Neural progenitor cell (in vitro differentiated cells): Measurements from ENCODE around the gene YTHDF2. TPM values are rescaled to one million over a fixed set of nuclear protein-coding genes. Genes with fewer than 3 reads are reported as not detected.

Experiments
- DNase-seq: peaks from one replicate; pipeline ENCODE4 v3.0.0-alpha.2; 2016; ENCODE audit warnings: low spot score
- H2AFZ ChIP-seq: fragments of 200-600 bp; sonication (generic); replicated peaks from 2 replicates; pipeline ENCODE4 v1.6.1; 2016; ENCODE audit warnings: antibody characterized with exemption
- H3F3A ChIP-seq: fragments of 200-600 bp; sonication (generic); 2 replicates; pipeline ENCODE4 v1.6.1; 2016; ENCODE audit warnings: antibody characterized with exemption, low read depth
- H3K27ac ChIP-seq: fragments of 200-600 bp; sonication (generic); 2 replicates; pipeline ENCODE4 v1.5.1; 2016; ENCODE audit warnings: mild to moderate bottlenecking
- H3K27me3 ChIP-seq: fragments of 200-600 bp; sonication (generic); 2 replicates; pipeline ENCODE4 v1.6.1; 2016; ENCODE audit warnings: mild to moderate bottlenecking, moderate library complexity
- H3K36me3 ChIP-seq: fragments of 200-600 bp; sonication (generic); 2 replicates; pipeline ENCODE4 v1.5.1; 2016
- H3K4me1 ChIP-seq: fragments of 200-600 bp; sonication (generic); 2 replicates; pipeline ENCODE4 v1.6.1; 2016; ENCODE audit warnings: mixed run types
- H3K4me2 ChIP-seq: fragments of 200-600 bp; sonication (generic); 2 replicates; pipeline ENCODE4 v1.6.1; 2016
- H3K4me3 ChIP-seq: fragments of 200-600 bp; sonication (generic); 2 replicates; pipeline ENCODE4 v1.5.1; 2016
- H3K79me2 ChIP-seq: fragments of 200-600 bp; sonication (generic); 2 replicates; pipeline ENCODE4 v1.6.1; 2016; ENCODE audit warnings: low read depth
- H3K9ac ChIP-seq: fragments of 200-600 bp; sonication (generic); 2 replicates; pipeline ENCODE4 v1.6.1; 2016
- H3K9me3 ChIP-seq: fragments of 200-600 bp; sonication (generic); 2 replicates; pipeline ENCODE4 v1.5.1; 2016; ENCODE audit warnings: low read depth
- H4K20me1 ChIP-seq: fragments of 200-600 bp; sonication (generic); 2 replicates; pipeline ENCODE4 v1.6.1; 2016; ENCODE audit warnings: low read depth
- H3K27ac Mint-ChIP-seq: 3 replicates; pipeline ENCODE4 v1.8.0; 2021; ENCODE audit warnings: mixed read lengths
- H3K27me3 Mint-ChIP-seq: 2 replicates; pipeline ENCODE4 v1.8.0; 2022; ENCODE audit warnings: low read depth, mild to moderate bottlenecking, inconsistent platforms, moderate library complexity, mixed read lengths; ENCODE audit not compliant: insufficient read depth
- H3K36me3 Mint-ChIP-seq: 3 replicates; pipeline ENCODE4 v1.8.0; 2021; ENCODE audit warnings: mixed read lengths
- H3K4me1 Mint-ChIP-seq: 3 replicates; pipeline ENCODE4 v1.8.0; 2021; ENCODE audit warnings: mixed read lengths
- H3K4me3 Mint-ChIP-seq: 3 replicates; pipeline ENCODE4 v1.8.0; 2021; ENCODE audit warnings: mild to moderate bottlenecking, moderate library complexity, mixed read lengths
- H3K9me3 Mint-ChIP-seq: 3 replicates; pipeline ENCODE4 v1.8.0; 2020; ENCODE audit warnings: mixed read lengths
- CTCF ChIP-seq: fragments of 200-600 bp; sonication (generic); IDR thresholded peaks from 2 replicates; pipeline ENCODE4 v1.5.1; 2017; ENCODE audit warnings: antibody characterized with exemption, mild to moderate bottlenecking
- EZH2 ChIP-seq: fragments of 200-600 bp; sonication (generic); IDR thresholded peaks from 2 replicates; pipeline ENCODE4 v1.6.1; 2017; ENCODE audit warnings: antibody characterized with exemption, mild to moderate bottlenecking, moderate library complexity
- EZH2phosphoT487 ChIP-seq: fragments of 200-600 bp; sonication (generic); IDR thresholded peaks from 2 replicates; pipeline ENCODE4 v1.6.1; 2017; ENCODE audit warnings: antibody characterized with exemption
- total RNA-seq: library from RNA; depleted of rRNA; stranded (reverse); fragments of >200 nt; gene quantifications from 2 replicates; pipeline ENCODE4 v1.2.3, GENCODE V29; 2015; ENCODE audit warnings: low replicate concordance

Gene YTHDF2
- total RNA-seq, 1 donor from 2014 or later = 107 TPM

- Histone ChIP-seq H3K36me3 (no peaks in the 10 kb centered on the region), H2AFZ (no peak overlapping the region), H3K4me2 (no peak overlapping the region), H3K27ac (no peak overlapping the region), H3K9me3 (no peaks in the 10 kb centered on the region), H3K27me3 (no peaks in the 10 kb centered on the region), H3K9ac (no peak overlapping the region), H3F3A (peaks cover 7% of the 10 kb centered on the region), H3K4me1 (peaks cover 7% of the 10 kb centered on the region), H4K20me1 (no peaks in the 10 kb centered on the region), H3K79me2 (no peaks in the 10 kb centered on the region), H3K4me3 (no peak overlapping the region)
- H3K27ac Mint-ChIP-seq = no peak overlapping the region
- H3K4me1 Mint-ChIP-seq = no peaks in the 10 kb centered on the region
- H3K9me3 Mint-ChIP-seq = no peaks in the 10 kb centered on the region
- H3K27me3 Mint-ChIP-seq = peaks cover 2% of the 10 kb centered on the region
- peaks cover 20% of the 10 kb centered on the region for H3K36me3 Mint-ChIP-seq
- TF ChIP-seq EZH2phosphoT487 = no peak
- TF ChIP-seq EZH2 = no peak
- no peak for TF ChIP-seq CTCF
- H3K4me3 Mint-ChIP-seq = no peak overlapping the region
- DNase-seq = no peak
These were observed 18.6 kb upstream of the YTHDF2 start for GRCh38 chr1:28718166-28718565.

GRCh38 chr1:28718586-28719331, 18.0 kb upstream of the YTHDF2 start:
- no peaks in the 10 kb centered on the region for H3K36me3 ChIP-seq
- DNase-seq = peak; percentile 18
- no peak overlapping the region for H3K4me3 Mint-ChIP-seq
- H3K36me3 Mint-ChIP-seq = peaks cover 15% of the 10 kb centered on the region
- no peak overlapping the region for H3K4me3 ChIP-seq
- no peak overlapping the region for H3K27ac Mint-ChIP-seq
- H3K79me2 ChIP-seq = no peaks in the 10 kb centered on the region
- no peak for TF ChIP-seq CTCF
- no peak for TF ChIP-seq EZH2
- TF ChIP-seq EZH2phosphoT487 = no peak
- H3K4me2 ChIP-seq = no peak overlapping the region
- peaks cover 7% of the 10 kb centered on the region for H3K4me1 ChIP-seq
- no peak overlapping the region for H2AFZ ChIP-seq
- no peak overlapping the region for H3K27ac ChIP-seq
- H3K4me1 Mint-ChIP-seq = no peaks in the 10 kb centered on the region
- H3K9ac ChIP-seq = no peak overlapping the region
- peaks cover 2% of the 10 kb centered on the region for H3K27me3 Mint-ChIP-seq
- peaks cover 7% of the 10 kb centered on the region for H3F3A ChIP-seq
- no peaks in the 10 kb centered on the region for H4K20me1 ChIP-seq
- H3K9me3 Mint-ChIP-seq = no peaks in the 10 kb centered on the region
- no peaks in the 10 kb centered on the region for H3K9me3 ChIP-seq
- H3K27me3 ChIP-seq = no peaks in the 10 kb centered on the region

GRCh38 chr1:28719332-28719619, 17.5 kb upstream of the YTHDF2 start:
- Histone ChIP-seq H3K36me3 (no peaks in the 10 kb centered on the region), H3K79me2 (no peaks in the 10 kb centered on the region), H2AFZ (no peak overlapping the region), H4K20me1 (no peaks in the 10 kb centered on the region), H3K27me3 (no peaks in the 10 kb centered on the region), H3F3A (peaks cover 7% of the 10 kb centered on the region), H3K4me2 (no peak overlapping the region), H3K27ac (no peak overlapping the region), H3K9me3 (no peaks in the 10 kb centered on the region), H3K4me1 (peaks cover 7% of the 10 kb centered on the region), H3K9ac (no peak overlapping the region), H3K4me3 (no peak overlapping the region)
- Mint-ChIP-seq H3K27me3 (peaks cover 2% of the 10 kb centered on the region), H3K4me1 (no peaks in the 10 kb centered on the region), H3K27ac (no peak overlapping the region), H3K36me3 (peaks cover 9% of the 10 kb centered on the region), H3K9me3 (no peaks in the 10 kb centered on the region), H3K4me3 (no peak overlapping the region)
- no peak for TF ChIP-seq EZH2phosphoT487
- TF ChIP-seq EZH2 = no peak
- TF ChIP-seq CTCF = no peak
- no peak for DNase-seq
